BLaER1 (cell line): ENCODE results near the gene PRR3.

Experiments used
- H3K27ac ChIP-seq: shearing (Covaris generic); formaldehyde crosslinking; 2 replicates; pipeline ENCODE4 v1.8.1; 2022
- H3K27me3 ChIP-seq: shearing (Covaris generic); formaldehyde crosslinking; 2 replicates; pipeline ENCODE4 v1.8.1; 2022
- H3K36me3 ChIP-seq: shearing (Covaris generic); formaldehyde crosslinking; 2 replicates; pipeline ENCODE4 v1.8.1; 2022
- H3K4me1 ChIP-seq: shearing (Covaris generic); formaldehyde crosslinking; 2 replicates; pipeline ENCODE4 v1.8.1; 2022
- H3K4me2 ChIP-seq: shearing (Covaris generic); formaldehyde crosslinking; 2 replicates; pipeline ENCODE4 v1.8.1; 2022
- H3K4me3 ChIP-seq: shearing (Covaris generic); formaldehyde crosslinking; 2 replicates; pipeline ENCODE4 v1.8.1; 2022
- H3K9ac ChIP-seq: shearing (Covaris generic); formaldehyde crosslinking; 2 replicates; pipeline ENCODE4 v1.8.1; 2022
- H3K9me3 ChIP-seq: shearing (Covaris generic); formaldehyde crosslinking; 2 replicates; pipeline ENCODE4 v1.8.1; 2022
- H4K20me1 ChIP-seq: shearing (Covaris generic); formaldehyde crosslinking; 2 replicates; pipeline ENCODE4 v1.8.1; 2022
- Cebpa-rat ChIP-seq: shearing (Covaris generic); IDR thresholded peaks from 2 replicates; pipeline ENCODE4 v1.8.1; 2022

Gene PRR3

DNA sequence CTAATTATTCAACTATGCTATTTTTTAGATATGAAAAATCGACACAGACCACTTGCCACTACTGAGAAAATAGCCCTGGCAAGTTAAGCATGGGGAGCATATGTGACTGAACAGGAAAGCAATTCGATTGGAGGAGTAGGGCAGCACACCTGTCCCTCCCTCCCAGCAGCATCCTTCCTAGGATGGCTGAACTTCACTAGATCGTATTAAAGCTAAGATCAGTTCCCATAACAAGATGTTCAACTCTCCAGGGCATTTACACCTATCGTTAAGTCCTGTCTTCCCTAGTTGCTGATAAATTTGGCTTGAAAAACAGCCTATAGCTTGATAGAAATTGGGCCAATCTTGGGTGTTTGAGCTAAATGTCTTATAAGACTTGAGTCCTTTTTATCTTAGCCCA, 53.0 kb downstream of the PRR3 start:
- peaks cover 96% of the 10 kb centered on the region for H3K4me1 ChIP-seq
- H3K9me3 ChIP-seq = no peaks in the 10 kb centered on the region
- H3K27me3 ChIP-seq = no peaks in the 10 kb centered on the region
- H3K27ac ChIP-seq = no peak overlapping the region
- H3K36me3 ChIP-seq = peaks cover 75% of the 10 kb centered on the region
- H3K4me2 ChIP-seq = peak overlapping the region; percentile 94; the same call in 1 of the 2 replicates
- H4K20me1 ChIP-seq = peaks cover 84% of the 10 kb centered on the region
- TF ChIP-seq Cebpa-rat = no peak
- H3K4me3 ChIP-seq = no peak overlapping the region
- H3K9ac ChIP-seq = no peak overlapping the region

- peaks cover 71% of the 10 kb centered on the region for H4K20me1 ChIP-seq
Observed at GRCh38 chr6:30611150-30611855, 54.2 kb downstream of the PRR3 start.

GRCh38 chr6:30611856-30612194, 54.7 kb downstream of the PRR3 start:
- H3K27ac ChIP-seq = no peak overlapping the region
- peak overlapping the region; percentile 94 for H3K4me2 ChIP-seq
- no peak for TF ChIP-seq Cebpa-rat
- no peak overlapping the region for H3K4me3 ChIP-seq
- peaks cover 69% of the 10 kb centered on the region for H3K36me3 ChIP-seq
- H3K27me3 ChIP-seq = no peaks in the 10 kb centered on the region
- H3K9me3 ChIP-seq = no peaks in the 10 kb centered on the region
- peaks cover 78% of the 10 kb centered on the region for H3K4me1 ChIP-seq
- H4K20me1 ChIP-seq = peaks cover 66% of the 10 kb centered on the region
- no peak overlapping the region for H3K9ac ChIP-seq

More at GRCh38 chr6:30611150-30611855, 54.2 kb downstream of the PRR3 start:
- peak overlapping the region; percentile 23; the same call in 1 of the 2 replicates for H3K27ac ChIP-seq
- TF ChIP-seq Cebpa-rat = no peak
- peaks cover 68% of the 10 kb centered on the region for H3K36me3 ChIP-seq
- H3K9me3 ChIP-seq = no peaks in the 10 kb centered on the region
- H3K4me1 ChIP-seq = peaks cover 83% of the 10 kb centered on the region
- peak overlapping the region; percentile 94; the same call in 1 of the 2 replicates for H3K4me2 ChIP-seq
- no peak overlapping the region for H3K4me3 ChIP-seq
- no peaks in the 10 kb centered on the region for H3K27me3 ChIP-seq
- no peak overlapping the region for H3K9ac ChIP-seq

- Histone ChIP-seq H3K27ac (peak overlapping the region; percentile 98; the same call in 1 of the 2 replicates), H3K4me3 (no peak overlapping the region), H3K36me3 (peaks cover 70% of the 10 kb centered on the region), H3K4me2 (peak overlapping the region; percentile 94), H4K20me1 (peaks cover 66% of the 10 kb centered on the region), H3K27me3 (no peaks in the 10 kb centered on the region), H3K9me3 (no peaks in the 10 kb centered on the region), H3K4me1 (peaks cover 74% of the 10 kb centered on the region), H3K9ac (no peak overlapping the region)
- no peak for TF ChIP-seq Cebpa-rat
Observed at GRCh38 chr6:30612213-30612612, 55.1 kb downstream of the PRR3 start.

DNA sequence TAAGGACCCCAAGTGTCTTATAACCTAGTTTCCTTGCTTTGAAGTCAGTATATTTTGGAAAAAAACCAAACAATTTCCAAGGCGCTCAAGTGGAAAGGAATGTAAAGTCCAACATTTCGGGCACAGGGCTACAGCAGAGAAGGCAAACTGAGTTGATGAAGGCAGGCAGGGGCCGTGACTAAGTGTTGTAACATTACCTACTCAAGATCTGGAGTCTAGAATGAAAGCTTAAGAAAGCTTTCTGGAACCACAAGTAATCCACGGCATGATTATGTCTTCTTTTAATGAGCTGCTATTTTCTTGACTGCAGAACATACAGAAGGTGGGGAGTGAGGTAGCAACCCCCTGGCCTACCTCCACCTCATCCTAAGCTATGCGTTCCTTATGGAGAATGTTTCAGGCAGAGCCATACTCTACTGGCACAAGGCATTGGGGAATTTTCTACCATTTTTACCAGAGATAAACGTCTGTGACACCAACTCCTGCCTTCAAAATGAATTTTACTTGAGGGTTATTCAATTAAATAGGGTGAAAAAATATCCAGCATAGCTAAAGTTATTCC, 55.7 kb downstream of the PRR3 start:
- Histone ChIP-seq H3K9ac (peak overlapping the region; percentile 99), H3K27ac (peak overlapping the region; percentile 98), H3K9me3 (no peaks in the 10 kb centered on the region), H3K36me3 (peaks cover 66% of the 10 kb centered on the region), H3K4me1 (peaks cover 69% of the 10 kb centered on the region), H3K27me3 (no peaks in the 10 kb centered on the region), H3K4me3 (no peak overlapping the region), H3K4me2 (peak overlapping the region; percentile 94), H4K20me1 (peaks cover 62% of the 10 kb centered on the region)
- no peak for TF ChIP-seq Cebpa-rat
